ENCODE data around the gene RIPK4. TPM values are rescaled to one million over a fixed set of nuclear protein-coding genes. Genes with fewer than 3 reads are reported as not detected.
A peak's percentile ranks its signal among the peaks of the same experiment; 100 is the strongest.

The RIPK4 gene
- total RNA-seq, 1 experiment from 2014 or later: 24.1 TPM

DNA sequence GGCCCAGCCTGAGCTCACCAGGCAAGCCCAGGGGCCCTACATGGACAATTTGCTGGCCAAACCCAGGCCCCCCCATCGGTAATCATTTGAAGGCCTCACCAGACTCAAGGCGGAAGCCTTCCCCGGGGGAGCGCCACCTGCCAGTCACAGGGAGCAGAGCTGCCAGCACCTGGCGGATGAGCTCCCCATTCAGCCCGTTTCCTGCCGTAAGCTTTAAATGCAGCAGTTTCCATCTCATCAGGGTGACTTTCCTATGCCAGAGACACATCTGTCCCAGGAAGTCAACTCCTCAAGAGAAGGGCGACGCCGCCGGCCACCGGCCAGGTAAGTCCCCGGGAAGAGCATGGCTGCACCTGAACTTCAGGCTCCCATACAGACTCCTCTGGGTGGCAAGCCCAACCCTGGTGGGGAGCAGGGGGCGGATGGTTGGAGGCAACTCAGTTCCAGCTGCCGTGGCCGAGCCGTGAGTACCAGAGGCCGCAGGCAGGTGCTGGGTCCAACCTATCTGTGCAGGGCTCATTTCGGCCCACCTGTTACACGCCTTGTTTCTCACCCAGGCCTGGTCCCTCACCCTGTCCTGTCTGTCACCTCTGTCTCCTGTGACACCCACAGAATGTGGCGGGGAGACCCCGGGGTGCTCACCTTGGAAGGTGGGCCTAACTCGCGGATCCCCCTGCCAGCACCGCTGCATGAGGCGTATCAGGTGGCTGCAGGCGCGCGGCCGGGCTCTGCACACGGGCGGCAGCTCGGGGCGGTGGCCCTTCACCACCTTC is 20.7 kb downstream of the RIPK4 start:
- no peaks in the 10 kb centered on the region for H3K9me3 ChIP-seq
- no peak for DNase-seq
- H3K27me3 Mint-ChIP-seq (ENCODE audit: insufficient read depth, unreplicated experiment): no peaks in the 10 kb centered on the region
- no peak overlapping the region for H3K27ac Mint-ChIP-seq (ENCODE audit: unreplicated experiment)
- intact Hi-C loops (cut with micrococcal nuclease; ENCODE audit: unreplicated experiment): no loop called here
- H3K36me3 Mint-ChIP-seq (ENCODE audit: insufficient read depth, unreplicated experiment): peaks cover 99% of the 10 kb centered on the region
- H3K36me3 ChIP-seq (ENCODE audit: control insufficient read depth, insufficient read depth, low read length): peaks cover 8% of the 10 kb centered on the region
- H3K4me3 ChIP-seq (ENCODE audit: low read depth, low read length): no peak overlapping the region
- CTCF ChIA-PET: interaction anchor here (0.7 kb wide), 1 partner anchor 32 kb away, joined by 3 read pairs; no protein-coding TSS in a partner anchor
- POLR2A ChIA-PET: no interaction called here
- H3K9me3 Mint-ChIP-seq (ENCODE audit: unreplicated experiment): no peaks in the 10 kb centered on the region
- H3K4me1 Mint-ChIP-seq (ENCODE audit: low read depth, unreplicated experiment): peaks cover 1% of the 10 kb centered on the region
- no TSS peak for BruUV-seq (replicated peaks)
- no peak overlapping the region for H3K4me3 Mint-ChIP-seq (ENCODE audit: unreplicated experiment)
- TF ChIP-seq, protein P1, sequence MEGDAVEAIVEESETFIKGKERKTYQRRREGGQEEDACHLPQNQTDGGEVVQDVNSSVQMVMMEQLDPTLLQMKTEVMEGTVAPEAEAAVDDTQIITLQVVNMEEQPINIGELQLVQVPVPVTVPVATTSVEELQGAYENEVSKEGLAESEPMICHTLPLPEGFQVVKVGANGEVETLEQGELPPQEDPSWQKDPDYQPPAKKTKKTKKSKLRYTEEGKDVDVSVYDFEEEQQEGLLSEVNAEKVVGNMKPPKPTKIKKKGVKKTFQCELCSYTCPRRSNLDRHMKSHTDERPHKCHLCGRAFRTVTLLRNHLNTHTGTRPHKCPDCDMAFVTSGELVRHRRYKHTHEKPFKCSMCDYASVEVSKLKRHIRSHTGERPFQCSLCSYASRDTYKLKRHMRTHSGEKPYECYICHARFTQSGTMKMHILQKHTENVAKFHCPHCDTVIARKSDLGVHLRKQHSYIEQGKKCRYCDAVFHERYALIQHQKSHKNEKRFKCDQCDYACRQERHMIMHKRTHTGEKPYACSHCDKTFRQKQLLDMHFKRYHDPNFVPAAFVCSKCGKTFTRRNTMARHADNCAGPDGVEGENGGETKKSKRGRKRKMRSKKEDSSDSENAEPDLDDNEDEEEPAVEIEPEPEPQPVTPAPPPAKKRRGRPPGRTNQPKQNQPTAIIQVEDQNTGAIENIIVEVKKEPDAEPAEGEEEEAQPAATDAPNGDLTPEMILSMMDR (IDR thresholded peaks at IDR 0.05; ENCODE audit: insufficient read depth in 1 of 2, low read depth in 1 of 2, low read length in 1 of 2, severe bottlenecking in 1 of 2, unreplicated experiment in 1 of 2): no peak
- no peaks in the 10 kb centered on the region for H3K27me3 ChIP-seq (replicated peaks; ENCODE audit: control insufficient read depth, insufficient read depth, low read length)
- peaks cover 13% of the 10 kb centered on the region for H3K4me1 ChIP-seq

DNA sequence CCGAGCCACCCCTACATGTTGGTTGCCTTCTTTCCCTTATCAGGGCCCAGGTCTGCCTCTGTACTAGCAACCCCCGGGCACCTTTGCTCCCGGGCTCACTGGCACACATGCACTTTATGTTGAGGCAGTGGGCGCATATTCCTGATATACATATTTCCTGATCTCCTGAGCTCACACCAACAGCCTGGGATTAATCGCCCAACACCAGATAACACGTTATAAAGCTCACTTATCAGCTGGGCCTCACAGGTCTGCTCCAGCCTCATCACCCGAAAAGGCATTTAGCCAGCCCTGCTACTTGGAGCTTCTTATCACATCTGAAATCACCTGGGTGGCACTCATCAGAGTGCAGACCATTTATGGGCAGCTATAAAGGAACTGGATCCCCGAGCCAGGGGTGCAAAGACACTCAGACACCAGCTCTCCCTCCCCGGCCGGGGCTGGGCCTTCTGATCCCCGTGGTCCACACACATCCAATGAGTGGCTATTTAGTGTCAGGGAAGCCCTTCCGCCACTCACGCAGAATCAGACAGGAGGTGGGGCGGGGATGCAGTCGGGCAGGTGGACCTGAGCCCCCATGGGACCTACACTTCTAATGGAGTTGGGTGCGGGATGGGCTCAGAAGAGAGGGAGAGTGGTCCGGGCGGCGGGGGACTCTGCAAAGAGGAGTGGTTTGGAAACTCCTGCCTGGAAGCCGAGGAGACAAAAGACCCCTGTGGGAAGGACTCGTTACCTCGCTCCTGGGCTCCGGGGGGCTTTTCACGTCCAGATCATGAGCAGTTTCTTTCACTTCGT is 21.6 kb downstream of the RIPK4 start:
- Mint-ChIP-seq H3K27me3 (ENCODE audit: insufficient read depth, unreplicated experiment) (no peaks in the 10 kb centered on the region), H3K9me3 (ENCODE audit: unreplicated experiment) (no peaks in the 10 kb centered on the region), H3K36me3 (ENCODE audit: insufficient read depth, unreplicated experiment) (peaks cover 99% of the 10 kb centered on the region), H3K27ac (ENCODE audit: unreplicated experiment) (peak overlapping the region; percentile 25), H3K4me1 (ENCODE audit: low read depth, unreplicated experiment) (no peaks in the 10 kb centered on the region), H3K4me3 (ENCODE audit: unreplicated experiment) (no peak overlapping the region)
- Histone ChIP-seq H3K9me3 (no peaks in the 10 kb centered on the region), H3K4me1 (peaks cover 4% of the 10 kb centered on the region), H3K36me3 (ENCODE audit: control insufficient read depth, insufficient read depth, low read length) (peaks cover 9% of the 10 kb centered on the region), H3K27me3 (replicated peaks; ENCODE audit: control insufficient read depth, insufficient read depth, low read length) (no peaks in the 10 kb centered on the region), H3K4me3 (ENCODE audit: low read depth, low read length) (no peak overlapping the region)
- intact Hi-C loops (cut with micrococcal nuclease; ENCODE audit: unreplicated experiment): no loop called here
- TF ChIP-seq, protein P1 (IDR thresholded peaks at IDR 0.05; ENCODE audit: insufficient read depth in 1 of 2, low read depth in 1 of 2, low read length in 1 of 2, severe bottlenecking in 1 of 2, unreplicated experiment in 1 of 2): no peak
- no peak for DNase-seq
- CTCF ChIA-PET: interaction anchor here (0.7 to 1.6 kb wide), 2 partner anchors 33 to 132 kb away, joined by 3 to 6 read pairs; no protein-coding TSS in a partner anchor
- POLR2A ChIA-PET: no interaction called here
- BruUV-seq (replicated peaks): no TSS peak

DNA sequence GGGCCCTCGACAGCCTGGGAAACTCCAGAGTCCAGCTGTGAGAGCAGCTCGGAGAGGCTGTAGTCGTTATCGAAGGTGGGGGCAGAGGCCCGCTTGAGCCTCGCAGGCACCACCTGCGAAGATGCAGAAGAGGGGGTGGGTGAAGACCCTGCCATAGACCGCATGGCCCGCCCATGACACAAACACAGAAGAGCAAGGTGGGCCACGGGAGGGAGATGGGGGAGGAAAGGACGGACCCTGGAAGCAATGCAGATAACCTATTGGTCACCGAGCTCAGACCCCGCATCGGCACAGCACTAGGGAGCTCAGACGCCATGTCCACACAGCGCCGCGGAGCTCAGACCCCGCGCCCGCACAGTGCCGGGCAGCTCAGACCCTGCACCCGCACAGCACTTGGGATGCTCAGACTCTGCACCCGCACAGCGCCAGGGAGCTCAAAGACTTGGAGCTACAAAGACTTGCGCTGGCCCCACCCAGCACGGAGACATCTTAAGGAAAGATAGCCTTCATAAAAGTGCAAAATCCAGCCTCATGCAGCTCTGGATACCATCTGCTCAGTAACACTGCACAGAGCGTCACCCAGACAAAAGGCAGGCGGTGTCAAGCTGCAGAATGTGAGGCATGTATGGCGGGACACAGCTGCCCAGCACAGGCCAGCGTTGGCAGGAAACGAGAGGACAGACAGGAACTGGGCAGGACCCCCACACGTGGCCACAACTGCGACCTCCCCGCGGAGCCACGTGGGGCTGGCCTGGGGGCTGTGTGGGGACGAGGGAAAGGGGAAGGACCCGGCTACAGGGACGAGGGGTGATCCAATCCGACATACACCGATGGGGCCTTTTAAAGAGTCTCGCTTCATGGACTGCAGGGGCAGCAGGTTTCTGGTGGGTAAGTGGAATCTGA is 22.6 kb downstream of the RIPK4 start:
- H3K36me3 ChIP-seq (ENCODE audit: control insufficient read depth, insufficient read depth, low read length): peaks cover 8% of the 10 kb centered on the region
- TF ChIP-seq, protein P1 (IDR thresholded peaks at IDR 0.05; ENCODE audit: insufficient read depth in 1 of 2, low read depth in 1 of 2, low read length in 1 of 2, severe bottlenecking in 1 of 2, unreplicated experiment in 1 of 2): no peak
- no peaks in the 10 kb centered on the region for H3K9me3 ChIP-seq
- CTCF ChIA-PET: interaction anchor here (1.6 kb wide), 1 partner anchor 132 kb away, joined by 6 read pairs; no protein-coding TSS in a partner anchor
- DNase-seq: no peak
- intact Hi-C loops (cut with micrococcal nuclease; ENCODE audit: unreplicated experiment): no loop called here
- Mint-ChIP-seq H3K4me3 (ENCODE audit: unreplicated experiment) (no peak overlapping the region), H3K27ac (ENCODE audit: unreplicated experiment) (peak overlapping the region; percentile 25), H3K9me3 (ENCODE audit: unreplicated experiment) (no peaks in the 10 kb centered on the region), H3K27me3 (ENCODE audit: insufficient read depth, unreplicated experiment) (no peaks in the 10 kb centered on the region), H3K4me1 (ENCODE audit: low read depth, unreplicated experiment) (no peaks in the 10 kb centered on the region), H3K36me3 (ENCODE audit: insufficient read depth, unreplicated experiment) (peaks cover 99% of the 10 kb centered on the region)
- POLR2A ChIA-PET: no interaction called here
- H3K4me1 ChIP-seq: no peaks in the 10 kb centered on the region
- BruUV-seq (replicated peaks): no TSS peak
- no peak overlapping the region for H3K4me3 ChIP-seq (ENCODE audit: low read depth, low read length)
- H3K27me3 ChIP-seq (replicated peaks; ENCODE audit: control insufficient read depth, insufficient read depth, low read length): no peaks in the 10 kb centered on the region
